Amniotic epithelial cell (primary cell): ENCODE results near the gene HOTAIR.

Source experiments
- DNase-seq: peaks from one replicate; pipeline ENCODE4 v3.0.0-alpha.2; 2010; ENCODE audit warnings: low read depth

Gene HOTAIR

DNA sequence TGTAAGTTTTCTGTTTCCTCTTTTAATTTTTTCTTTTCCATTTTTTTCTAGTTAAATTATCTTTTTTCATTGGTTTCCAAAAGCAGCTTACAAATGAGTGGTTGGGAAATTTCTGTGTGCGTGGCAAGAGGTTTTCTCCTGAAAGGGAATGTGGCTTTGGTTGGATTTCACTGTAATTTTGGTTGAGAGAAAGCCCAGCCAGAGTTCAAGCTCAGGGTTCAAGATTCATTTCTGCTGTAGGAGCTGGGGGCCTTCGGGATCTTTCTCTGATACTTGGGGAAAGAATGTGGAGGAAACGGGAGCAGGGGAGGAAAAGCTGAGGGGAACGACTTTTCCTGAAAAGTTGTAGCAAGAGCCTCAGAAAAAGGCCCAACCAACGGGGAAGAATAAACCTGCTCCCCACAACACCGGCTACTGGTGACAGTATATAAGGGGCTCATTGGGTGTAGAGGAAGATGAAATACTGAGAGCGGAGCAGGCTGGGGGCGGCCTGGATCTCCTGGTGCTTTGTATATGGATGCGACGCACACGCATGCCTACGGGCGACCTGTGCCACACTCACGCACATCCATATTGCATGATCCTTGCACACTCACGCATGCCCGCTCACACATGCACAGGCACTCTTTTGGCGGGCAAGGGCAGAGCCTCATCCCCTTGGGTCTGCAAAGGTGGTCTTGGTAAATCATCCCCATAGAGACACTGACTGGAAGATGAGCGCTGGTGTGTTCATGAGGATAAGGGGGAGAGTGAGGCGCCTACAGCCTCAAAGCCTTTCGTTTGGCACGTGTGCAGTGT, 12.1 kb upstream of the HOTAIR start:
- no peak for DNase-seq

DNA sequence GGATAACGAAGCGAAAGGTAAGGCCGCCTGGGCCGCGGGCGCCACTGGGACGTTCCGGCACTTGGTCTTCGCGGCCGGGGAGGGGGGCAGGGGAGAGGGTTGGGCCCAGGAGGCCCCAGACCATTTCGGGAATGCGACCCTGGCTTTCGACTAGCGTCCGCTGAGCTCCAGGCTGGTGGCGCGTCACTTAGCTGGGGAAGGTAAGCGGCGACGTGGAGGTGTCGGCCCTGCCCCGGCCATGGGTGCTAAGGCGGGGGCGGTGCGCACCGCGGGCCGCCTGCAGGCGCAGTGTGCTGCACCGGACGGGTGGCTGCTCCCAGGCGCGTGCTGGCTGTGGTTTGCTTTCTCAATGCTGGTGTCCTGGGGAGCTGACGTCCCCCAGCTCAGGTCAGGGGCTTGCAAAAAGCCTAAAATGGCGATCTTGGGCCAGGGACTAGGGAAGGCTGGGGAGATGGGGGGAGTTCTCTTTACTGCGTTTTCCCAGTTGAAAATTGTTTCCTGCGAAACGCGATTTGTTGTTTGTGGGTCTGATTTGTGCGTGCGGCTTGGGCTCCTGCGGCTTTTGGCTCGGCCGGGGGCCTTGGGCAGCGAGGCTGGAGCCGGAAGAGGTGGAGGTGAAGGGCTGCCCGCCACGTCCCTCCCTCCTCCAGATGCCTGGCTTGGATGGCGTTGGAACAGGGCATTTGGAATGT, 11.4 kb upstream of the HOTAIR start:
- DNase-seq = no peak

DNA sequence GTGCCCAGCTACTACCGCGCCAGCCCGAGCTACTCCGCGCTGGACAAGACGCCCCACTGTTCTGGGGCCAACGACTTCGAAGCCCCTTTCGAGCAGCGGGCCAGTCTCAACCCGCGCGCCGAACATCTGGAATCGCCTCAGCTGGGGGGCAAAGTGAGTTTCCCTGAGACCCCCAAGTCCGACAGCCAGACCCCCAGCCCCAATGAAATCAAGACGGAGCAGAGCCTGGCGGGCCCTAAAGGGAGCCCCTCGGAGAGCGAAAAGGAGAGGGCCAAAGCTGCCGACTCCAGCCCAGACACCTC, 10.9 kb upstream of the HOTAIR start:
- no peak for DNase-seq

DNA sequence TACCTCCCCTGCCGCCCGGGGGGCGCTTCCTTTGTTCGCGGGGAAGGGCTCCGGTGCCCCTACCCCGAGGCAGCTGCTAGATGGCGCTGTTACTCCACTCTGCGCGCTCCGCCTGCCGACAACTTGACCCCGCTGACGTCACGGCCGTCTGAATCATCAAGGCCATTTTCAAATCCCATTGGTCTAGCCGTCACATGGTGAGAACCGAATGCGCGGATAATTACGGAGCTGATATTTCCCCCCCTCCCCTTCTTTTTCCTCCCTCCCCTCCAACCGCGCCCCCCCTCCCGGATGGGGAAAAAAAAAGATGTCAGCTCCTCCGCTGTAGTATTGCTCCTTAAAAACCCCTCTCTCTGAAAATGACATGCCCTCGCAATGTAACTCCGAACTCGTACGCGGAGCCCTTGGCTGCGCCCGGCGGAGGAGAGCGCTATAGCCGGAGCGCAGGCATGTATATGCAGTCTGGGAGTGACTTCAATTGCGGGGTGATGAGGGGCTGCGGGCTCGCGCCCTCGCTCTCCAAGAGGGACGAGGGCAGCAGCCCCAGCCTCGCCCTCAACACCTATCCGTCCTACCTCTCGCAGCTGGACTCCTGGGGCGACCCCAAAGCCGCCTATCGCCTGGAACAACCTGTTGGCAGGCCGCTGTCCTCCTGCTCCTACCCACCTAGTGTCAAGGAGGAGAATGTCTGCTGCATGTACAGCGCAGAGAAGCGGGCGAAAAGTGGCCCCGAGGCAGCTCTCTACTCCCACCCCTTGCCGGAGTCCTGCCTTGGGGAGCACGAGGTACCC, 10.3 kb upstream of the HOTAIR start, which contains the start of gene HOXC10:
Gene HOXC10, plus strand, starts transcription at position 246 of the 791 bp plus-strand sequence. Its CDS starts 114 bp downstream, at position 360.
- DNase-seq = peak; percentile 88

DNA sequence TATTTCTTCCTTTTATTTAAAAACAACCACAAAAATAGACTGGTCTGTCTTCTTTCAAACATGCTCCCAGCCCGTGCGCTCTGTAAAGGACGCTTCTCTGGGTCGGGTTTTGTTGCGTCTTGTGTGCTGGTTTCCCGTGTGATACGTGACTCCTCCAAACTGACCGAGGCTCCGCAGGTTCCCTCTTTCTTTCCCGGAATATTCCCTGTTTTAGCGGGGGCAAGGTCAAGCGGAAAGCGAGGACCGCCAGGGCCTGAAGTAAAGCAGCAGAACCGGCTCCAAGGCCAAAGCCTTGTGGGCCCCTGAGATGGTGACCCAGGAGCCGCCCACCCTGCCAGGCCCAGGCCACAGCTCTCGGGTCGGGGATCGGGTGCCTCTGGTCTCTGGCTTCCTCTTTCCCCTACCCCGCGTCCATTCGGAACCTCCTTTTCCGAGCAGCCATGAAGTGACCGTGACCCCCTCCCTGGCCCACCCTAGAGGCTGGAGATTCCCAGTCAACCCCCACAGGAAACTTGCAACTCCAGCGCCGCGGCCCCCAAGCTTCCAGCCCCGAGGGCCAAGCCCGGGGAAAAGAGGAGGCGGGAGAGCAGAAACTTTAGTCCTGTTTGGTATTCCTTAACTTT, 9.3 kb upstream of the HOTAIR start:
- no peak for DNase-seq

DNA sequence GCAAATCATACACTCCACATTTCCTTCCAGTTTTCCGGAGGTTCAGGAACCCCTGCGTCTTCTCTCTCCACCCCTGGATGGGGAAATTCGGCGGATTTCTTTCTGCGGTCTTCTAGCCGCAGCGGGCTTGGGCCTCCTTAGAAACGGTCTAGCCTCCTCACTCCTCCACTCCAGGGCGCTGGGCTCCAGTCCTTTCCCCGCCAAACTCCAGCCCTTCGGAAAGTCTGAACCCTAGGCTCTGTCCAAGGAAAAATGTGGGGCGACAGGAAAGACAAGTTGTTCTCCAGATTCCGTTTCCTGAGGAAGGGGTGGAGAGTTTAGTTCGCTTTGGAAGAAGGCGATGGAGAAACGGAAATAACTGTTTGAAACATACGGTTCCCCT, 8.8 kb upstream of the HOTAIR start:
- no peak for DNase-seq

DNA sequence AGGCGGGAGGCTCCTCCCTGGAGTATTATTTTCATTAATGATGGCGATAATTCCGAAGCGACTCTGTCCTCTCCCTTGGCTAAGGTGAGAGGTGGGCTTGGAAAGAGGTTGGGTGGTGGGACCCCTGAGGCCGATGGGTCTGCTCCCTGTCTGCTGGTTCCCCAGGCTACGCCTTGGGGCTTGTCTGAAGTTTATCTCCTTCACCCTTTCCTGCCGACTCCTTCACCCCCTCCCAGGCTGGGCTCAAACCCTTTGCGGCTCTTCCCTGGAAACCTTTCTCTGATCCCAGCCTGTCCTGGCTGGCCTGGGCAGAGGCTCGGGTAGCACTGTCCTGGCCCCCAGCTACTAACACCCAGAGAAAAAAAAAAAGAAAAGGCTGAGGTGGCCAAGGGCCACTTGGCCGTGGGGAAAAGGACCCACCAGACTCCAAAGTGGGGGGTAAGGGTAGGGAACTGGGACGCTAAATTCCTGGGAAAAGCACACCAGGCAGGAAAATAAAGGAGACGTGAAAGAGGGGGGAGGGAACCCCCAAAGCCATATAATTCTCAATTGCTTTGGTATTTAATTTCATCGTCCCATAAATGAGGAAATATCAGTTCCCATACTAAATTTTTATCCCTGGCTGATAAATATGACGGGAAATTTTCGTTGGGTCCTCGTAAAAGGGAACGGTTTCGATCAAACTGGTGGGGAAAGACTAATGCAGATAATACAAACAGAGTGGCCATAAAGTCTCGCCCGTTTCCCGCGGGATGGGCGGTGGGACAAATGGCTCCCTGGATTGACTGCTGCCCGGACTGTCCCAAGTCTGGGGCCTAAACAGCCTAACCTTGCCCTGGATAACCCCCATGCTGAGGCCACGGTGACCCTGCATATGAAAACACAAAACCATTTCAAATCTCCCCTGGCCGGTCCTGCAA, 8.2 kb upstream of the HOTAIR start:
- no peak for DNase-seq

DNA sequence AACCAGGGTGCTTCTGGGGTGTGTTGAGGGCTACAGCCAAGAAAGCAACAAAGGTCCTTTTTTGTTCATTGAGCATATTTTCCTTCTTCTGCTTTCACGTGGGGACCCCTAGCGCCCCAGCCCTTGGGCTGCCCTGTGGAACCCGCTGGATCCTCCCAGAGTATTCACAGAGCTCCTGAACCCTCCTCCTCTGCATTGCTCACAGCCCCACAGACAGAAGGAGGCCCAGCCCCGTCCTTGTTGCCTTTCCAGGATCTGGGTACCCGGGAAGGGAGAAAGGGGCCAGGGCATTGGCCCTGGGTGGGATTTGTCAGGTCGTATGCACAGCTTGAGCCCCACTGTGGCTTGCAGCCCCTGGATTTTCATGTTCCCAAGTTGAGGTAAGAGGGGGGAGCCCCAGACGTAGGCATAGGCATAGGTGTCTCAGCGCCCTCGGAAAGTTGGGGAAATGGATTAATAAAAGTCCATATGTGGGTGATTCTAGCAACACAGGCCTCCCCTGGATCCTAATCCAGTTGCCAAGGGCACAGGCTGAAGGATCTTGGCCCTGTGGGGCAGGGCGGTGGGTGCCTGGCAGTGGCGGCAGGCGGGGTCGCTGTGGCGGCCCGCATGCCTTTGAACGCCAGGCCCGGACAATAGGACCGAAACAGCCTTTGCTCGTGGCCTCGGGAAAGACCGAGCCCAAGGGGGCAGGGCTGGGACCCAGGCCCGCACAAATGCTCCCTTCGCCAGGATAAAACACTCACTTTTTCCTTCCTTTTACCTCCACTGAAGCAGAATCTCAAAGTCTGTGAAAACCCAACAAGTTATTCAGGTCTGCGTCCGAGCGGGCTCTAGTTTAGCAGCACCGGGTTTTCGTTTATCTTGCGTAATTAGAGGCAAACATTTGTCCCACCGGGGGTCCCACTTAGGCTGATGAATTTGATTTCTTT, 7.1 kb upstream of the HOTAIR start:
- DNase-seq = no peak

DNA sequence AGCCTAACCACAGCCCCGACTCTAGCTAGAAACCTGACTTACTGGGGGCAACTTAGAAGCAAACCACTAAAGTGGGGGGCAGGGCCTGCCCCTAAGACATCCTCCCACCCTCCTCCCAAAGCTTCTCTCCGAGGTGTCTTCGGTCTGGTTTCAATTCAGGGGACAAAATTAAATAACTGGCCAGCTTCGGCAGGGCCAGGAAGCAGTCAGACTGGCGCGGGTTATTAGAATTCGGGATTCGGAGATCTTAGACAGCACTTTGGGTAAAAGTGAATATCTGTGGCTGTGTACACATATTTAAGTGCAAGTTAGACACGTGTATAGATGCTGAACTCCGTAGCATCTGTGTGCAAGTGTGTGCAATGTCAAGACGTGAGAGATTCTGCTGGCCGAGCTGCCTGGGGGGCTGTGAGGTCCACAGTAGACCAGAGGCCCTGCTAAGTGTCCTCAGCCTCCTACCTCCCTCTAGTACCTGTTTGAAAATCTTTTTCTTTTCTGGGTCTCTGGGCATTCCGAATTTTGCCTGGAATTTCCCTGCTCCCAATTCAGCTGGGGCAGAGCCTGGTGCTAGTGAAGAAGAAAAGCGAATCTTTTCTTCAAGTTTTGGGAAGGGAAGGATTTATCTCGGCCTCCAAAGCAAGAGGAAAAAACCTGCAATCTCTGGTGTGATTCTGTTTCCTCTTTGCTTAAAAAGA, 6.2 kb upstream of the HOTAIR start:
- DNase-seq = no peak

DNA sequence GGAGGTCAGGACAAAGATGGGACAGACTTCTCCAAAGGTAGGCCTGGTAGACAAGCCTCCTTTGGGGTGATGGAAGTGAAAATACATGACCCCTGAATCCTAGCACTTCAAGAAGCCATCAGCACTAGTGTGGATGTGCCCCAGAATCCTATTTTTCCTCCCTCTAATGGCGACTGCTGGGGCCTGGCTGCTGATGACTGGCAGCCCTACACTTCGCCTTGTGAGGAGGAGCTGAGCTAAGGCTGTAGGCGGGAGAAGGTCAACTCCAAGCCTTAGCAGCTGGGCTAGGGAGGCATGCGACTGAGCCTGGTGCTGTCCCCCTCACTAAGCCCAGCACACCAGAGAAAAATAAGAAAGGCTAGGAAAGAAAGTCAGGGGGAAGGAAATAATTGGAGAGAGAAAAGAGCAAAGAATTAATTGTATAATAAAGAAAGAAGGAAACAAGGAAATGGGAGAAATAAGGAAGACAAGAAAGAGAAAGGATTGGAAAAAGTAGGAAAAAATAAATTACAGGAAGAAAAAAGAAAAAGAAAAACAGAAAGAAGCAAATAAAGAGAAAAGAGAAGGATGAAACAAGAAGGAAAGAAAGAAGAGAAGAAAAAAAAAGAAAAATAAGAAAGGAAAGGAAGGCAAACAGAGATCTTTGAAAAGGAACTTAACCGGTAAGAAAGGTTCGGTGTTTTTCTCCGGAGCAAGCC, 5.5 kb upstream of the HOTAIR start:
- no peak for DNase-seq

DNA sequence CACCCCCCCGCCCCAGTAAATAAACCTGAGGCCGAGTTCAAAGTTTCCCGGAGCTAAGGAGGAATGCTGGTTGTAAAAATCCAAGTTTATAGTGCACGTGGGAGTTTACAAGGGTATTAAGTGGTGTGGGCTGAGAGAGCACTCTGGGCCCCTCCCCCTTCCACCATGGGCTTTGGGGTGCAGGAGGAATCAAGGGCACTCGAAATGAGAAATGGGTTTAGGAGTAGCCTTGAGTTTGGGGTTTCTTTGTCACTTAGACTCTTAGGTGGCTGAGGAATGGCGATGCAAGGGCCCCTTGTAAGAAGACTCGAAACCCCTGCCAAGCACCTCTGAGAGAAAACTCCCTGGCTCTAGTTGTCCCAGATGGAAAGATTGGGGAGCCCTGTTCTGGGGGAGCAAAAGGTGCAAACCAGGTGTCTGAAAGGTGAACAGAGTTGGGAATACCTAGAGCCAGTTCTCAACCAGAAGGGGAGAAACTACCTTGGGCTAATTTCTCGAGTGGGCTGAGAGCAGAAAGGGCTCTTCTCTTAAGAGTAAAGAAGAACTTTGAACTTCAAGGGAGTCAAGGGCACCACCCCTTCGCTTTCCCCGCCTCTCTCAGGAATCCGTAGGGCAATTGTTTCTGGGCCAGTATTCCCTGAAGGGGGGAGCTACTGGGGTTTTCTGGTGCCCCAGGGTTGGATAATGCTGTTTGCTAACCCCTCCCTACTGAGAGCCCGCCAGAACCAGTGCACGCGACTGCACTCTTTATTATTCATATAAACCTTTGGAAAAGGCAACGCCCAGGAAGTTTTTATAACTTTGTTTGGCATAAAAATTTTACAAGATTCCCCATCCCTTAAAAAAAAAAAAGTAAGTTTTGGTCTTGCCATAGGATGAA, 4.0 kb upstream of the HOTAIR start:
- DNase-seq = no peak

DNA sequence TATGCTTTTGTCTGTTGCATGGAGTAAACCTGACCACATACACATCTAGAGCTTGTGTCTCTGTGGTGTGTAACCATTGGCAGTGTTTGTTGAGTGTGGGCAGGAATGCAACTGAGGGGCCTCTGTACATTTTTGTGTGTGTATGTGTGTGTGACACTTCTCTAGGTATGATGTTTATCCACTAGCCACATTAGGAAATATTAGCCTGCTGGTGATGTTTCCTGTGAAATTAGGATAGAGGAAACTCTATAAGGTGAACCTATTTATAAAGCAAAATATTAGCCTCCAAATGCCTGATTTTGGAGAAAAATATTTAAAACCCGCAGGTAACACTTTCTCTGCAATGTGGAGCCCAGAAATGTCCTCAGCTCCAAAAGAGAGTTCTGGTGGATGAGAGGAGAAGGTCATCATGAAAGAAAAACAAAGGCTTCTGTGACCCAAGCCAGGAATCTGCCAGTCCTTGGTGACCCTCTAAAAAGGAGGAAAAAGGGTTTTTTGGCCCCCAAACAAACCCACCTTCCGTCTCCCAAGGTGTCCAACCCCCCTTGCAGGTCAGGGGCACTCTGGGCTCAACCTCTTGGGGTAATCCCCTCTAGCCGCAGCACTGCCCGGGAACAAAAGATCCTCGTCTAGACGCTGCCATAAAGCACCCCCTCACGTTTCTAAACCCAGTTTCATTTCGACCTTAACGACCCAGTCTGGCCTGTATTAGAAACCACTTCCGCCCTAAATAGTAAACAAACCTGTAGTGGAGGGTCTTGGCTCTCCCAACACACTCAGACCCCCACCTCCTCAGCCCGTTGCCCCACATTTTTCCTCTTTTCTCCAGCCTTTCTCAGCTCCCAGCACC, 3.1 kb upstream of the HOTAIR start:
- DNase-seq = no peak

DNA sequence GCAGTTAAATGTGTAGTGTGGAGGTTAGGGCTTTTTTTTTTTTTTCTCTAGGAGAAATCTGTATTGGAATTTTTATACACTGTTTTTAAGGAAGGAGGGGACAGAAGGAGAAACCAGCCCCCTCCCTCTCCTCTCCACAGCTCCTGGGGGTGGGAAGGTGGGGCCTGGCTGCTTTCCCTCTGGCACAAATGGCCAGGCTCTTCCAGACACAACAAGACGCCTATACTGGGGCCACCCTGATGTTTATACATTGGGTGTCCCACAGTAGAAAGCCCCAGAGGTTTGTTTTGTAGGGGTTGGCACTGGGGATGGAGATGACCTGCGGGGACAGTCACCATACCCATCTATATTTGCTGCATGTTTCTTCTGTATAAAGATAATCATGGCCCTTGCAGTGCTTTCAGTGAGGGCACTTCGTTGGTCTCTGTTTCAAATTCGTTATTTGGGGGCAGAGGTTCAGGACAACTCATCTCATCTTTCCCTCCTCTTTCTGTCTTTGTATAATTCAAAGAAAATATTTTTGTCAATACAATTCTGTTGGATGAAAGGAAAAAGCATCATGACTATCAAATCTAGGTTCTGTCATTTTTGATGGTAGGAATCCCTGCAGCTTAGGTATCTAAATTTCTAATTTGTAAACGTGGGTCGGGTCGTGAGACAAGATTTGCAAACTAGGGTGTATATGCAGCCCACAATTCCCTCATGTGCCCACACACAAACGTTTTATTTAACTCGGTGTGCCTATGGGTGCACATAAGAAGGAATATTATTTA, 2.3 kb upstream of the HOTAIR start:
- no peak for DNase-seq

DNA sequence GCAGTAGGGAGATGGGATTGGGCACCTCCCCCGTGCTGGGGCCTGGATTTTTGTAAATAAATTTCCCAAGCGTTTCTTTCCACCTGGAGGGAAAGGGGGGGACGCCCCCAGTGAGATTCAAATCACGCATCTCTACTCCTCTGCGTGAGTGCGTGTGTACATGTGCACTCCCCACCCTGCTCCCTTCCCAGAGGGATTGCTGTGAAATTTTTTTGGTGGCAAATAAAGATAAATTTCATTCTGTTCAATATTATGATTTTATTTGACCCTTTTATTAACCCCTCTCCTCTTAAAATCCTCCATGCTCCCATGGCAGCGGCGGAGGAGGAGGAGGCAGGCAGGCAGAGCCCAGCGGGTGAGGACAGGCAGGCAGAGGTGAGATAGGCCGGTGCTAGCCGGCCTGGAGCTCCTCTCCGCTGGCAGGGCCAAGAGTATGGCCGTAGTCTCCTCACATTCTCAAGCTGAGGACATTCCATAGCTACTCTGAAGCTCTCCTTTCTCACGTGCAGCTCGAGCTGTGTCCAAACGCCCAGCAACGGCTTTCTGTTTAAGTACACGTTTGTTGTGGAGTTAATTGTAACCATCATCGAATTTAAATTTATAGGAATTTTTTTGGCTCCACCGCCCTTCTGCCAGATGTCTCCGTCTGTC, 1.5 kb upstream of the HOTAIR start:
- no peak for DNase-seq

DNA sequence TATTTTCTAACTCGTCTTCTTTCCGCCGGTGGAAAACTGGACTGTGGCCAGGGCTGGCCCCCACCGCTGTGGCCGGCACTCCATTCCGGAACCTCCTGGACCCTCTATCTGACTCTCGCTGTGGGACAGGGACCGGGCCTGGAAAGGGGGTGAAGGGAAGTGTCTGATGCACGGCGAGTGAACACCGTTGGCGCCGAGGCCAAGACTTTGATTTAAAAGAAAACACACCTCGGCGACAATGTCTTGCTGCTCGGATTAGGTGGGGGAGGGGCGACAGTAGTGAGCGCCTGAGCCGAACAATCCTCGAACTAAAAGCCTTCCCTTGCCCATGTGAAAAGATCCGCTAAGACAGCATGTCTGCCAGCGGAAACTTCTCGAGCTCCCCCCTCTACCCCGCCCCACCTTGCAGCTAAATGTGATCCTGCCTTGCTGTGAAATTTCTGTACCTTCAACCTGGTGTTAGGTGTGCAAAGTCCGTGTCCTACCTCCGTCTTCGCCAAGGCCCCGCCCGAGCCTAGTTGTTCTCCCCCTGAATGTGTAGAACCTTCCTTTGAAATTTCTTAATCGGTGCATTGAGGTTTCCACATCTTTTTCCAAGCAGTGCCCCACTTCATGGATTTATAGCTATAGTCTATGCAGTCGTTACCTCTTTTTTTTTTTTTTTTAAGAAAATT, 862 bp upstream of the HOTAIR start:
- no peak for DNase-seq
